ENCODE results near the gene ALLC.

GRCh38 chr2:3628800-3629199 is 29.2 kb upstream of the ALLC start:
- TF ChIP-seq, protein P1, sequence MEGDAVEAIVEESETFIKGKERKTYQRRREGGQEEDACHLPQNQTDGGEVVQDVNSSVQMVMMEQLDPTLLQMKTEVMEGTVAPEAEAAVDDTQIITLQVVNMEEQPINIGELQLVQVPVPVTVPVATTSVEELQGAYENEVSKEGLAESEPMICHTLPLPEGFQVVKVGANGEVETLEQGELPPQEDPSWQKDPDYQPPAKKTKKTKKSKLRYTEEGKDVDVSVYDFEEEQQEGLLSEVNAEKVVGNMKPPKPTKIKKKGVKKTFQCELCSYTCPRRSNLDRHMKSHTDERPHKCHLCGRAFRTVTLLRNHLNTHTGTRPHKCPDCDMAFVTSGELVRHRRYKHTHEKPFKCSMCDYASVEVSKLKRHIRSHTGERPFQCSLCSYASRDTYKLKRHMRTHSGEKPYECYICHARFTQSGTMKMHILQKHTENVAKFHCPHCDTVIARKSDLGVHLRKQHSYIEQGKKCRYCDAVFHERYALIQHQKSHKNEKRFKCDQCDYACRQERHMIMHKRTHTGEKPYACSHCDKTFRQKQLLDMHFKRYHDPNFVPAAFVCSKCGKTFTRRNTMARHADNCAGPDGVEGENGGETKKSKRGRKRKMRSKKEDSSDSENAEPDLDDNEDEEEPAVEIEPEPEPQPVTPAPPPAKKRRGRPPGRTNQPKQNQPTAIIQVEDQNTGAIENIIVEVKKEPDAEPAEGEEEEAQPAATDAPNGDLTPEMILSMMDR (conservative IDR thresholded peaks at IDR 0.05) = peak; percentile 33
- TF ChIP-seq ZFX (IDR thresholded peaks at IDR 0.05) = no peak

Measured in C4-2B (cell line).